Hematopoietic multipotent progenitor cell treated with erythropoietin and hydrocortisone succinate and interleukin-3 and kit ligand, for 4 days (in vitro differentiated cells): ENCODE measurements around the gene SLC6A11.

Experiments used
- DNase-seq: peaks from one replicate; pipeline ENCODE4 v3.0.0-alpha.2; 2015

SLC6A11 gene

DNA sequence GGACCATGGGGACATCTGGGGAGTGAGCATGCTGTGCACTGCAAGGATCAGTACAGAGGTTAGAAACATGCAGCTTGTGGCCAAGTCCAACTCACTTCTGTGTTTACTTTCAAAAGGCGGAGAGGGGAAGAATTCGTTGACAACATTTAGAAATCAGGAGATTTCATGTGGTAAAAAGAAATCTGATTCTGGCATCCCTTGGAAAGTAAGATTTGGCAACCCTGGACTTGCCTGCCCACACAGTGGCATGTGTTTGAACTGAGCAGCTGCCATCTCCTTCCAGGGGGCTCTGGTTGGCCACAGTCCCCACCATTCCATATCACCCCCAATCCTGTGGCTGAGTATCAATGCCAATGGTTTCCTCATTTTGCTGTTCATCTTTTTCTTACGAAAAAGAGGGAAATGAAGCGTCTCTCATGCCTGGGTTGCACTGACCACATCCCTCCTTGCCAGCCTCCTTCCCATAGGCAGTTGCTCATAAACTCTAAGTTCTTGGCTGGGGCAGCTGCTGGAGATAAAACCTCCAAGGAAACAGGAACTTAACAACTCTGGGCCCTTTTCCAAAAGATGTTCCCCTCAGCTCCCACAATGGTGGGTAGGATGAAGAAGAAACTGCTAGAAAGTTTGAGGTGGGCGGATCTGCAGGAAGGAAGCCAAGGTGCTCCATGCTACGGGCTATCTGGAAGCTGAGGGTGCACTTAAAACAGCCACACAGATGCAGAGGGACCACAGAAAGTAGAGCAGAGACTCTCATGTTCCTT lies 29.2 kb downstream of the SLC6A11 start:
- DNase-seq, result peak; percentile 48

DNA sequence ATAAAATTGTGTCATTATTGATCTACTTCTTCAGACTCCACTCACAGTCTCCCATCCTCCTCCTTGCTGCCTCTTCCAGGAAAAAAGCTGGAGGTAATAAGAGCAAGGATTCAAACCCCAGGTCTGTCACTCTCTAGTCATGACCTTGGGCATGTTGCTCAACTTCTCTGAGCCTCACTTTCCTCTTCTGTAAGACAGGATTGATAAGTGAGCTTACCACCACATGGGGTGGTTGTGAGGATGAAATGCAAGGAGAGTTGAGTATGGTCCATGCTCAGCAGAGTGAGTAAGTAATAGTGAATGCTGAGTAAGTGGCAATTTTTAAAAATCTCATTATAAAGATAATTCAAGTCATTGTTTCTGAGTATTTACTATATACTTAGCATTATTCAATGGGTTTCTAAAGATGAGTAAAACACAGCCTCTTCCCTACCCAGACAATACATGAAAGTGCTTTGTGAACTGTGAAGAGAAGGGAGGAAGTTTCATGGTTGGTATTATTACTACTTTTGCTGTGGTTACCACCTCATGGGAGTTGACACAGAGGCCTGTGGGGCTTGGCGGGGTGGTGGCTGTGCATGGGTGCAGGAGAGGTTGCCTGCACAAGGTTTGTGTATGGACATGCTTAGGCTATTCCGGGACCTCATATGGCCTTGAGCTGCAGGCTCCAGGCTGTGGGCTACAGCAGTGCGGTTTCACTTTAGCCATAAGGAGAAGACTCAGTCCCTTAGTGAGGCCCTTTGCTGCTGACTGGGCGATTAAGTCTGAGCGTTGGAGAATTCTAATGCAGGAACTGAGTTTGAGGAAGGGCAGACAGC lies 30.0 kb downstream of the SLC6A11 start:
- DNase-seq, result no peak

DNA sequence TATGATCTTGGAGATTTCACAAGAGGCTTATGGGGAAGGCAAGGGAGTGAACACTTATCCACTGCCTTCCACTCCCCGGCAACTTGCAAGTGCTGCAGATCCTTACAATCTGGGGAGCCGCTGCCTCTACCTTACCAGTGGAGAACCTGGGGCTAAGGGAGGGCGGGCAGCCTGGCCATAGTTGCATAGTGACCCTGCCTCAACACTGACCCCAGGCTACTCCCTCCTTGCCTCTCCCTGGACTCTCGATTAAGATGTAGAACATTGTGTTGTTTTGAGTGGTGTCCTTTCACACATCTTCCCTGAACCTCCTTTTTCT lies 30.6 kb downstream of the SLC6A11 start:
- peak; percentile 38 for DNase-seq

DNA sequence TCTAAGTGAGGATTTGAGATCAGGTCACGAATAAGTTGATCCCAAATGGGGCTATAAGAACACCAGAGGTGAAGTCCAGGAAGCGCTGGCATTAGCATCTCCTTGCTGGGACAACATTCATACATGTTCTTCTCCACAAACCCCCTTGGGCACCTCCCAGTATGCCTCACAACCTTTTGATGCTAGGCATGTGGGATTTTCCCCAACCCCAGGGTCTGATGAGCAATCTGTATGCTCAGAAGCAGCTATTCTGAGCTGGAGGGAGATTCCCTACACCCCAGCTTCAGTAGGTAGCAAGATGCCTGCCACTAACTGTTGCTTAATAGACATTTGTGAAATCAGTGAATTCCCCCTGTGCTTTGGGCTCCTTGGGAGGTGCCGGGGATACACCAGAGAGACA lies 32.2 kb downstream of the SLC6A11 start:
- no peak for DNase-seq

DNA sequence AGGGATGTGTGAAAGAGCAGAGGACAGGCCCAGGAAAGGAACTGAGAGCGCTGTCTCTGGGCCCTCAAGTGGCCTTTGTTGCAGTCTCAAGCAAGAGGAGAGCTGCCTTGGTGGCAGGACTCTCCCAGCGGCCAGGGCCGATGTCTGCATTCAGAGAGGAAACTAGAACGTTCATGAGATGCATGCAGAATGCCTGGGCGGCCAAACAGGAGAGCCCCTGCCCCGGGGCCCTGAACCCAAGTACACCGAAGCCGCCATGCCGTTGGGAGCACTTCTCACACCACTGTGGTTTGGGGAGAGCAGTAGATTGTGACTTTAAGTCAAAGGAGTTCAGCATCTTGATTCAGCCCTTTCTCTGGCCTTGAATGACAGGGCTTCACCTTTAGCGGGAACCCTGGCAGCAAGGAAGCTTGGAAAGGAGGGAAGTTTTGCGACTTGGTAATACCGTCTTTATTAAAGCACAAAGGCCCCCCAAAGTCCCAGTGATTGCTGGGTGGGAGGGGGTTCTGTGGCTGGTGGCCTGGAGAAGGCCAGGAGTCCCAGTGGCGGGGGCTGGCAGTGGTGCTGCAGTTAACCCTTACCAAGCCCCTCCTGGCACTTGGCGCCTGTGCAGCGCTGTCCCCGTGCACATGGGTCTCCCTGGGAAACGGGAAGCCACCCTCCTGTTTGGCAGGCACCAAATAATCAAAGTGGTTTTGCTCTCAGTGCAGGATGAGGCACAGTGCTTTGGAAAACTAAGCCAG lies 36.2 kb downstream of the SLC6A11 start:
- no peak for DNase-seq

DNA sequence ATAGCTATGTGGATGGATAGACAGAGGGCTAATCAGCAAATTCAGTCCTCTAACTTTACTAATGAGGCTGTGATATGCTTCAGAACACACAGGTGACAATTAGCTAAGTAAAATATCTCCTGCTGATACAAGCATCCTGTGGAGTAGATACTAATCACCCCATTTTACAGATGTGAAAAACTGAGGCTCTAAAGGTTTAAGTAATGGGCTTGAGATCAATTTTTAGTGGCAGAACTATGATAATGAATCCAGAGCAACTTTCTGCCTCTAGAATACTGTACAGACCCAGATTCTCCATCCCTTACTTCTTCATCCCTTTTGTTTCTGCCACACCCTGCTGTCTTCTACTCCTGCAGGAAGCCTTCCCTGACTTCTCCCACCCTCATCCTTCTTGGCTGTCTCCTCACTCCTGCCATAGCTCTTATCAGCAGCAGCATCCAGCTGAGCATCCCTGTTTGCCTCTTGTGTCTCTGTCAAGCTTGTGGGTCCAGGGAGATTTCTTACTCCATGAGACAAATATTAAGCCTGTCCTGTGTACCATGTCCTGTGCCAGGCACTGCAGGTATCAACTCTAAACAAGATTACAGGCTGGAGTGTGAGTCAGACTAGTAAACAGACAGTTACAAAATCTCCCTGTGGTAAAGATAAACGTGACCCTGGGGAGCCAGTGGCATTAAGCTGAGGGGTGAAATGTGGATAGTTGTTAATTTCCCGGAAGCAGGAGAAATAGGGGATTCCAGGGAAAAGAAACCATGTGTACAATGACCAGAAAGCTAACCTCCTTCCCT lies 39.2 kb downstream of the SLC6A11 start:
- DNase-seq, result no peak

DNA sequence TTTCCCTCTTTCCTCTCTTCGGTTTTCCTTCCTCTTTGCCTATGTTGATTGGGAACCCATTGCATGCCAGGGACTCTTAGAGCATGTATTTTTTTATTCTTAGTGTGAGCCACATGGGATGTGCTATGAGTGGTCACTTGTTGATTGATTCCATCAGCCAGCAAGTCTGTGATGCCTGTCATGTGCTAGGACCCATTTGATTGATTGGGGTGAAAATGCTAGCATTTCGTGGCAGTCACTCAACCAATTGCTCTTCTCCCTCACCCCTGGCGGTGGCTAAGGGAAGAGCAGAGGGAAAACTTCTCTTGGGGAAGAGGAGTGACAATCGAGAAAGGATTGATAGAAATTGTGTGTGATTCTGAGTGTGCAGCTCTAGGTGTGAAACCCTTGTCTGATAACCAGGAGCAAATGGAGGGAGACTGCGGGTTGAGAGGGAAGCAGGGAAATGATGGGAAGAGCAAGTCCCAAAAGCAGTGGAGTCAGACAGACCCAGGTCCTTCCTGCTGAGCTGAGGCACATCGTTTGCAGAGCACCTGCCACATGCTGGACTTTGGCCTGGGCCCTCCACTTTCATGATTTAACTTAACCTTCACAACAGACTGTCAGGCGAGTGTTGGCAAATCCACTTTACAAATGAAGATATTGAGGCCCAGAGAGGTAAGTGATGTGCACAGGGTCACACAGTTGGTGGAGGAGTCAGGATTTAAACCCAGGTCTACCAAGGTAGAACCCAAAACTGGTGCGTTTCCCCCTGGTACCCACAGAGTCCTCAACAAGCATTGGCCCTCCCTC lies 40.0 kb downstream of the SLC6A11 start:
- DNase-seq, result no peak

DNA sequence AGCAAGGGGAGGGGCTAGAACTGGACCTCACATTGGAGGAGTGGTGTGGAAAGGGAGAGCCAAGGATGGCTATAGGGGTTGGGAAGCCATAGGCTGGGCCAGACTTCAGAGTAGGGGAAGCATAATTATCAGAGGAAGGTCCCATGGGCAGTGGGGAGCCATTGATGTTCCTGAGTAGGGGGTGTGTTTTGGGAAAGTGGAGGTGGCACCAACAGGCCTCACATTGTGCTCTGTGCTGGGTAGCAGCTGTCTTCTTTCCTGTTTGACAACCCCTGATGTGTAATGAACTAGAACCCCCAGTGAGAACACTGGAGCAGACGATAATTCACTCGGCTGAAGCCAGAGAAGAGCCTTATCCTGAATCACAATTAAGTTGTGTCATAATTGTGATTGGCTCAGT lies 41.2 kb downstream of the SLC6A11 start:
- no peak for DNase-seq

DNA sequence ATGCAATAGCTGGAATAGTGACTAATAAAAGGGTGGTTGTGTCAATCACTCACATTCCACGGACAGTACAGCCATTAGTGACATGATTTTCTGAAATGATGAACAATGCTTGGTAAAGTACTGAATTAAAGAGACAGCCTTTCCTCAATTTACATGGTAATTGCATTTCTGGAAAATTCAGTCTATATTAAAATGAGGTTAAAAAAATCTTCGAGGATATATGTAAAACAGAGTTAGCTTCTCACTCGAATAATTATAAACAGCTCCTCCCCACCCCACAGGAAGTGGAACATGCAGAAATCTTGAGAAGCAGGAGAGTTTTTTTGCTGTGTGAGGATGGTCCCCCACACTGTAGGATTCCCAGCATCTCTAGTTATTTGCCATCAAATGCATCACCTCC lies 42.1 kb downstream of the SLC6A11 start:
- DNase-seq, result no peak

DNA sequence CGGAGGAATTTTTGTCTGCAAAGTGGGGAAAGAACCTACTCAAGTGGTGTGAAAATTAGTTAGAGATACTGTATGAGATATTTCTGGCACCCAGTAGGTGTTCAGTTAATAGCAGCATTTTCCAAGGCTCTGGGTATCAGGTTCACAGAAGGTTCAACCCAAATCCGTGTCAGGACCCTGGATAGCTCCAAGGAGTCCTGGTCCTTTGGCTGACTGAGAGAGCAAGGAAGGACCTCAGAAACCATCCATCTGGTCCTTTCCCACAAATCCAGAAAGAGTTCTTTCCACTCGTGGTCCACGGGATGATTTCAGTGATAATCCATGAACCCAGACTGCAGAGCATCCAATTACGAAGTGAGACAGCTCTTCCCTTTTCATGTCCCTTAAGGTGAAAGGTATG lies 51.4 kb downstream of the SLC6A11 start:
- peak; percentile 58 for DNase-seq

DNA sequence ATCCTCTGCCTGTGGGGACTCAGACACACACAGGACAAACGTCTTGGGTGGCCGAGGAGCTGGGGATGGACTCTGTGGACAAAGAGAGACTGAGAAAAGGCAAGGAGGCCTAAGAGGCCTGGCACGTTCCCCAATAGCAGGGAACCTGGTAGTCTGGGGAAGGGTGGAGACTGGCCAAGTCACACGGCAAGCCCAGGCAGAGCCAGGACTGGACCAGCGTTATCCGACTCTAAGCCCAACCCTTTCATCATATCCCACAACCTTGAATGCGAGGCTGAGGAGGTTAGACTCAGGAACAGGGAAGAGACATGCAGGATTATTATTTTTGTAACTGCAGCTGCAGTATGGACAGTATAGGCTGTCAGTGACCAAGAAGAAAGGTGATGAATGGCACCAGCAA lies 53.4 kb downstream of the SLC6A11 start:
- DNase-seq, result no peak

DNA sequence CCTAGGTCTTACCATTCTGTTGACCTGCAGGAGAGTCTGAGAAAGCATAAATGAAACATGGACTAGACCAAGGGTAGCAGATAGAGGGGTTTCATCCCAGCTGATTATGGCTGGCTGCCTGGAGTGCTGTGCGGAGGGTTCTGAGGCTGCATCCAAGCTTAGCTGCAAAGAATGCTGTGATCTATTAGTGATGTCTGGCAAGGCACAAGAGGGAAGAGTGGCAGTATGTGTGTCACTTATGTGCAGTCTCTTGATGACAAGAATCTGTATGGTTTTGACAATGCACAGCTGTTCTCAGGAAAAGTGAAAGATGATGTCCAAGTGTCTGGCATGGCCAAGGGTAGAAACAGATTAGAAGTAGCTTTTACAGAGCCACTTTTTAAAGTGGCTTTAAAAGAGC lies 54.3 kb downstream of the SLC6A11 start:
- DNase-seq, result no peak

DNA sequence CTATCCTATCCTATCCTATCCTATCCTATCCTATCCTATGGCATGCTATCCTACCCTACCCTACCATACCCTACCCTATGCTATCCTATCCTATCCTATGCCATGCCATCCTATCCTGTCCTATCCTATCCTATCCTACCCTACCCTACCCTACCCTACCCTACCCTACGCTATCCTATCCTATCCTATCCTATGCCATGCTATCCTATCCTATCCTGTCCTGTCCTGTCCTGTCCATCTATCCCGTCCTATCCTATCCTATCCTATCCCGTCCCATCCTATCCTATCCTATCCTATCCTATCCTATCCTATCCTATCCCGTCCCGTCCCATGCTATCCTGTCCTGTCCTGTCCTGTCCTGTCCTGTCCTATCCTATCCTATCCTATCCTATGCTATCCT lies 57.4 kb downstream of the SLC6A11 start:
- no peak for DNase-seq

DNA sequence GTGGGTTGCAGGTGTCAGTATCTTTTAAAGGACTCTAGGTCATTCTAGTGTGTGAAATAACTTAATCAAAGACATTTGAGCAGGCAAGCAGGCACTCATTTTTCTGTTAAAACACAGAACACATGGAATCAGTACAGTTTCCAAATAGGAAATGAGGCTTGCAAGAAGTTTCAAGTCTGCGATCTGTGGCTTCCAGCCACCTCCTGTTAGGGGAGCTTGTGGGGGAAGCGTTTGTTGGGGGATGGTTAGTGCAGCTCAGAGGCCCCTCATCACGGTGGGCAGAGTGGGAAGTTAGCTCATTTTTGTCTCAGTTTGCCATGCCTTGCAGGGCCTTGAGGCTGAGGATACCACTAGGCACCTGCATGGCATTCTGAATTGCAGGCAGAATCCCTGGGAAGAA lies 59.9 kb downstream of the SLC6A11 start:
- peak; percentile 74 for DNase-seq

DNA sequence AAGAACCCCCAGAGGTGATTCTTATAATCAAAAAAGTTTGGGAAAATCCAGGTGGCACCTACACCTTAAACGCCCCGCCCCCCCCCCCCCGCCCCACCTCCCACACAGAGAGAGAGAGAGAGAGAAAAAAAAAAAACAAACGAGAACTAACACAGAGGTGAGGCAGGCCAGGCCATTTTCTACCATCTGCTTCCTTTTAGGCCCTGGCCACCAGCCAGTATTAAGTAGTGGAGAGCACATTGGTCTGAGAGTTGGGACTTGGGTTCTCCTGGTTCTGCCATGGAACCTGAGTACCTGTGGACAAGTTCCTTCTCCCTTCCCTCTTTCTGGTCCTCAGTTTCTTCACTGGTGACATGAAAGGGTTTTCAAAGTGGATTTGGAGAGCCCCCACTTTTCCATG lies 60.6 kb downstream of the SLC6A11 start:
- peak; percentile 56 for DNase-seq

DNA sequence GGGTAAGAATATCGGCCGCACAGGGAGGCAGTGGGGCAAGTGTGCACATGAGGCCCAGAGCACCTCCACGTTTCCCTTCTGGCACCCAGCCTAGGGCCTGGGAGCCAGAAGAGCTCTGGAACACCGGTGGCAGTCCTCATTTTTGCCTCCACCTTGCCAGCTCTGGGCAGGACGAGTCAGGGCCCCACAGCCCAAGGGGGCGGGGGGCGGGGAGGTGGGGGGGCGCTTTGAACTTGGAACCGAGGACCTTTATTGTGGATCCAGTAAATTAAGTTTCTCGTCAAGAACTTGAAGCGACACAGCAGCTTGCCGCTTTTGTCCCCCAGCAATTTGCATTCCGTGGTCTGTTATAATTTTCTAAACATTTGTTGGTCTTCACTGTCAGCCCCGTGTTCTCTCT lies 66.8 kb downstream of the SLC6A11 start:
- no peak for DNase-seq

DNA sequence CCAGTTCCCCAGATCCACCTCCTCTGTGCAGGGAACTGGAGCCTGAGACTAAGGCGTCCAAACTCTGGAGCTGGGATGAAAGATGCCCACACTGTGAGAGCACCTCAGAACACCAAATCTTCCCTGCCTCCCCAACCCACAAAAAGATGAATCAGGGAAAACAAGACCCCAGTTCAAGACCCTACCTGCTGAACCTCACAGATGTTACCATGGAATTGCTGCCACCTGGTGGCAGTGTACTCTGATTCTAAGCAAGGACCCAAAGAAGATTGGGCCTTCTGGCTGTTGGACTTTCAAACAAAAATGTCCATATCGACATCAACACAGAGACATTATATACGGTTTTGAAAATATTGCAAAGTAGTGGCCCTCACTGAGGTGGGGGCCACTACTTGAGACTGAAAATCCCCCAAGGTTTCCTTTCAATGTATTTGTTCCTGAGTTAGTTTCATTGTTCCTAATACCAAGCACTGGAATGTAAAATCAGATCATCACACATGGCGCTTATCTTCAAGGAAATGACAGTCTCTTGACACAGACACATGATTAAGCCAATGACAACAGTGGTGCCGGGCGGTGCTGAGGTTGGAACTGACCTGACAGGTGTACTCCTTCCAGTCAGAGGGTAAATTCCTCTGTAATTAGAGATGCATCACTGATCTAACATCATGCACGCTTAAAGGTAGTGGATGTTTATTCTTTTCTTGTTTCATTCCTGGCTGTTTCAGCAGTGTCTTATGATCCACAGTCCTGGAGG lies 67.6 kb downstream of the SLC6A11 start:
- peak; percentile 50 for DNase-seq

DNA sequence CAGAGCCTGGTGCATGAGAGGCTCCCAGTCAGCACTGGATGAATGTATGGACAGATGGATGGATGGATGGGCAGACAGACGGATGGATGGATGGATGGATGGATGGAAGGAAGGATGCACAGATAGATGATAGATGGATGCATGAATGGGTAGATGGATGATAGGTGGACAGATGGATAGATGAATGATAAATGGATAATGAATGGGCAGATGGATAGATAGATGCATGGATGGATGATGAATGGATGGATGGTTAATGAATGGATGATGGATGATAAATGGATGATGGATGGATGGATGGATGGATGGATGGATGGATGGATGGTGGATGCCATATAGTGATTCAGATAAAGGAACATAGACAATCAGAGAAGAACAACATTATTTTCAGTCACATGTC lies 71.0 kb downstream of the SLC6A11 start:
- DNase-seq, result no peak

DNA sequence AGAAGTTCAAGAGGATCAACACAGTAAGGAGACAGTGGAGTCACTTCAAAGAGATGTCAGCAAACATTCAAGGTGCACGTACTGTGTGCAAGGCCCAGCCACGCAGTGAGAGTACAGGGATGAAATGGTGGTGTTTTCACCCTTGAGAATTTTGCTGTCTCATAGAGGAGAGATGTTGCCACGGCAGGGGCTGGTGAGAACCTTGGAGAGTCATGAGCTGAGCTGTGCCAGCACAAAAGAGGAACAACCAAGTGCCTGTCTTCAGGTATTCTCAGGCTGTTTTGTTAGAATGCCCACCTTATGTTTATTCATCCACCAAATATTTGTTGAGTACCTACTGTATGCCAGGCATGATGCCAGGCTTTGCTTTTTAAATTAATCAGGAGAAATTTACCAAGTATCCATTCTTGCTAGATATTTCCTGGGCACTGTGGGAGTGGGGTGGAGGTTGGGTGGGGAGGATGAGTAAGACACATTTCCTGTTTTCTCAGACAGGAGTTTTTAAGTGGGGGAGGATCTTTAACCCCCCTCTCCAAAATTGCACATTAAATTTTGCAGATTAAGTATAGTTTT lies 72.6 kb downstream of the SLC6A11 start:
- DNase-seq, result peak; percentile 44

DNA sequence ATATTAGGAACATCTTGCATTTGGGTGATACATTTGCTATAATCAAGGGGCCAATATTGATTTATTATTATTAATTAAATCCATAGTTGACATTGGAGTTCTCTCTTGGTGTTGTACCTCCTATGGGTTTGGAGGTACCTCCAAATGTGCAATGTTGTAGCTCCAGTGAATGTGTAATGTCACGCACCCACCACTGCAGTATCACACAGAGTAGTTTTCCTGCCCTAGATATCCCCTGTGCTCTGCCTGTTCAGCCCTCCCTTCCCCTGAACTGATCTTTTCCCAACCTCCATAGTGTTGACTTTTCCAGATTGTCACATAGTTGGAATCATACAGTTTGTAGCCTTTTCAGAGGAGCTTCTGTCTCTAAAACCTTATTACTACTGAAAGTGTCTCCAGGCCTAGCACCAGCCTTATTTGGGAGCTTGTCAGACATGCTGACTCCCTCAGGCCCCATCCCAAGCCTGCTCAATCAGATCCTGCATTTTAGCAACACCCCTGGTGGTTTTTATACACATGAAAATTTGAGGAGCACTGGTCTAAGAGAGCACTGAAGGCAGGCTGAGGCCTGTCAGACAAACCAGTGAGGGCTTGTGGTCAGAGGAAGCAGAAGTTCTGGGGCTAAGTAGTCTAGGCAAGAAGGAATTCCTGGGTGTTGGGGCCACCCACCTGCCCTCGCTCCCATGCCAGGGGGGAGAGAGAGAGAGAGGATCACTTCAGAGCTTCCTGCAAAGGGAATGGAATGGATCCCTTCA lies 73.4 kb downstream of the SLC6A11 start:
- no peak for DNase-seq
